HL-60 (cell line): Measurements from ENCODE around the gene MUC5AC.

Experiments
- DNase-seq, 2 experiments: peaks; one replicate each; pipeline ENCODE4 v3.0.0-alpha.2; 2010 to 2020; ENCODE audit warnings: low read depth in 1 of 2, low spot score in 1 of 2
- H3K27ac ChIP-seq: fragments of 250-450 bp; sonication (Bioruptor Pico); replicated peaks from 2 replicates; pipeline ENCODE4 v1.5.1; 2020; ENCODE audit warnings: mild to moderate bottlenecking, moderate library complexity
- H3K27me3 ChIP-seq: fragments of 250-450 bp; sonication (Bioruptor Pico); 2 replicates; pipeline ENCODE4 v1.5.1; 2021; ENCODE audit warnings: mild to moderate bottlenecking, moderate library complexity; ENCODE audit not compliant: insufficient read depth, poor library complexity, severe bottlenecking
- H3K4me3 ChIP-seq: replicated peaks from 2 replicates; pipeline ENCODE4 v1.5.1; 2011; ENCODE audit warnings: mild to moderate bottlenecking, control low read depth, low read length; ENCODE audit not compliant: insufficient read depth
- GABPA ChIP-seq: IDR thresholded peaks from 2 replicates; pipeline ENCODE4 v1.6.1; 2012; ENCODE audit warnings: low read depth
- POLR2AphosphoS5 ChIP-seq: IDR thresholded peaks from 2 replicates; pipeline ENCODE4 v1.6.1; 2012; ENCODE audit warnings: low read depth
- SPI1 ChIP-seq: IDR thresholded peaks from 2 replicates; pipeline ENCODE4 v1.6.1; 2012; ENCODE audit warnings: low read depth, mild to moderate bottlenecking, borderline replicate concordance
- TF ChIP-seq, protein P1 (sequence below): IDR thresholded peaks from one replicate; pipeline ENCODE4 v1.5.1; 2011; ENCODE audit warnings: low read length, control low read depth, inconsistent platforms; ENCODE audit not compliant: insufficient read depth
- TF ChIP-seq, protein P2 (sequence below): IDR thresholded peaks from 2 replicates; pipeline ENCODE4 v1.6.1; 2012; ENCODE audit warnings: low read depth; ENCODE audit not compliant: insufficient replicate concordance

The MUC5AC gene

DNA sequence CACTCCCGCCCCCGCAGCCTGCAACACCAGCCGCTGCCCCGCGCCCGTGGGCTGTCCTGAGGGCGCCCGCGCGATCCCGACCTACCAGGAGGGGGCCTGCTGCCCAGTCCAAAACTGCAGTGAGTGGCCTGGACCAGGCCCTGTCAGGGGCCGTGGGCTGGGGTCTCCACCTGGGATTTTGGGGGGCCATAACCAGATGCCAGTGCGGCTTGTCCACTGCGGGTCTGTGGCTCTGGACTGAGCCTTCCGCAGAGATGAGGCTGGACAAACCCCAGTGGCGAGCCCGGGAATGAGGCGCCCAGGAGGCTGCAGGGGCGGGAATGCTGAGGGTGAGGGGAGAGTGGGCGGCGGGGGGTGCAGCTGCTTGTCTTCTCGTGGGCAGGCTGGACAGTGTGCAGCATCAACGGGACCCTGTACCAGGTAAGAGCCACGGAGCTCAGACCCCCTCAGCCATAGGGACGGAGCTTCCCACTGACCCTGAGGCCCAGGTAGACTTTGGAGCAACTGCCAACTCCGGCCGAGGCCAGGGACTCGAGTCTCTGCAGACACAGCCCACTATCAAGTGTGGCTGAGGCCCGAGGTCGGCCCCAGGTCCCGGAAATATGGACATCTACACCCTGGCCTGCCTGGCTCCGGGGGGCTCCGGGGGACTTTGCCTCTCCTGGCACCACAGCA, 40.3 kb downstream of the MUC5AC start:
- TF ChIP-seq SPI1: no peak
- TF ChIP-seq, protein P1, sequence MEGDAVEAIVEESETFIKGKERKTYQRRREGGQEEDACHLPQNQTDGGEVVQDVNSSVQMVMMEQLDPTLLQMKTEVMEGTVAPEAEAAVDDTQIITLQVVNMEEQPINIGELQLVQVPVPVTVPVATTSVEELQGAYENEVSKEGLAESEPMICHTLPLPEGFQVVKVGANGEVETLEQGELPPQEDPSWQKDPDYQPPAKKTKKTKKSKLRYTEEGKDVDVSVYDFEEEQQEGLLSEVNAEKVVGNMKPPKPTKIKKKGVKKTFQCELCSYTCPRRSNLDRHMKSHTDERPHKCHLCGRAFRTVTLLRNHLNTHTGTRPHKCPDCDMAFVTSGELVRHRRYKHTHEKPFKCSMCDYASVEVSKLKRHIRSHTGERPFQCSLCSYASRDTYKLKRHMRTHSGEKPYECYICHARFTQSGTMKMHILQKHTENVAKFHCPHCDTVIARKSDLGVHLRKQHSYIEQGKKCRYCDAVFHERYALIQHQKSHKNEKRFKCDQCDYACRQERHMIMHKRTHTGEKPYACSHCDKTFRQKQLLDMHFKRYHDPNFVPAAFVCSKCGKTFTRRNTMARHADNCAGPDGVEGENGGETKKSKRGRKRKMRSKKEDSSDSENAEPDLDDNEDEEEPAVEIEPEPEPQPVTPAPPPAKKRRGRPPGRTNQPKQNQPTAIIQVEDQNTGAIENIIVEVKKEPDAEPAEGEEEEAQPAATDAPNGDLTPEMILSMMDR: no peak
- no peak for TF ChIP-seq POLR2AphosphoS5
- TF ChIP-seq, protein P2, sequence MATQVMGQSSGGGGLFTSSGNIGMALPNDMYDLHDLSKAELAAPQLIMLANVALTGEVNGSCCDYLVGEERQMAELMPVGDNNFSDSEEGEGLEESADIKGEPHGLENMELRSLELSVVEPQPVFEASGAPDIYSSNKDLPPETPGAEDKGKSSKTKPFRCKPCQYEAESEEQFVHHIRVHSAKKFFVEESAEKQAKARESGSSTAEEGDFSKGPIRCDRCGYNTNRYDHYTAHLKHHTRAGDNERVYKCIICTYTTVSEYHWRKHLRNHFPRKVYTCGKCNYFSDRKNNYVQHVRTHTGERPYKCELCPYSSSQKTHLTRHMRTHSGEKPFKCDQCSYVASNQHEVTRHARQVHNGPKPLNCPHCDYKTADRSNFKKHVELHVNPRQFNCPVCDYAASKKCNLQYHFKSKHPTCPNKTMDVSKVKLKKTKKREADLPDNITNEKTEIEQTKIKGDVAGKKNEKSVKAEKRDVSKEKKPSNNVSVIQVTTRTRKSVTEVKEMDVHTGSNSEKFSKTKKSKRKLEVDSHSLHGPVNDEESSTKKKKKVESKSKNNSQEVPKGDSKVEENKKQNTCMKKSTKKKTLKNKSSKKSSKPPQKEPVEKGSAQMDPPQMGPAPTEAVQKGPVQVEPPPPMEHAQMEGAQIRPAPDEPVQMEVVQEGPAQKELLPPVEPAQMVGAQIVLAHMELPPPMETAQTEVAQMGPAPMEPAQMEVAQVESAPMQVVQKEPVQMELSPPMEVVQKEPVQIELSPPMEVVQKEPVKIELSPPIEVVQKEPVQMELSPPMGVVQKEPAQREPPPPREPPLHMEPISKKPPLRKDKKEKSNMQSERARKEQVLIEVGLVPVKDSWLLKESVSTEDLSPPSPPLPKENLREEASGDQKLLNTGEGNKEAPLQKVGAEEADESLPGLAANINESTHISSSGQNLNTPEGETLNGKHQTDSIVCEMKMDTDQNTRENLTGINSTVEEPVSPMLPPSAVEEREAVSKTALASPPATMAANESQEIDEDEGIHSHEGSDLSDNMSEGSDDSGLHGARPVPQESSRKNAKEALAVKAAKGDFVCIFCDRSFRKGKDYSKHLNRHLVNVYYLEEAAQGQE: no peak
- TF ChIP-seq GABPA: no peak
- Histone ChIP-seq H3K27ac (no peak overlapping the region), H3K4me3 (no peak overlapping the region), H3K27me3 (no peaks in the 10 kb centered on the region)
- no peak for DNase-seq

DNA sequence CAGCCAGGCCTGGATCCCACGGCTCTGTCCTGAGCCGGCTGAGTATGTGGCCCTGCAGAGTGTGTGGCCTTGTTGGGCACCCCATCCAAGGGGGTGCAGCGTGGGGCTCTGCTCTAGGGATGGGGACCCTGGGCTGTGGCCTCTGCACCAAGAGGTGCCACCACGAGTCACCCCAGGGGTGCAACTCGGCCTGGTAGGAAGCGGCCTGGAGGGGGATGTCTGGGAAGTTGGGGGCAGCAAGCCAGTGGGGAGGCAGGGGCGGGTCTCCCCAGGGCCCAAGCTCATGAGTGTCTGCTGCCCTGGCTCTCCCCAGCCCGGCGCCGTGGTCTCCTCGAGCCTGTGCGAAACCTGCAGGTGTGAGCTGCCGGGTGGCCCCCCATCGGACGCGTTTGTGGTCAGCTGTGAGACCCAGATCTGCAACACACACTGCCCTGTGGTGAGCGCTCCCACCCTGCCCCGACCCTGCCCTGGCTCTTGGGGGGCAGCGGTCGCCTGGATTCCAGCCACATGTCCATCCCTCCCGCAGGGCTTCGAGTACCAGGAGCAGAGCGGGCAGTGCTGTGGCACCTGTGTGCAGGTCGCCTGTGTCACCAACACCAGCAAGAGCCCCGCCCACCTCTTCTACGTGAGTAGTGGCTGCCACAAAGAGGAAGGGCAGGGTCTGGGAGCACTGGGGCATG, 40.9 kb downstream of the MUC5AC start:
- peak in 1 of 2 experiments; percentile 10 for DNase-seq
- H3K4me3 ChIP-seq: no peak overlapping the region
- no peak for TF ChIP-seq SPI1
- TF ChIP-seq, protein P2: no peak
- TF ChIP-seq, protein P1: no peak

DNA sequence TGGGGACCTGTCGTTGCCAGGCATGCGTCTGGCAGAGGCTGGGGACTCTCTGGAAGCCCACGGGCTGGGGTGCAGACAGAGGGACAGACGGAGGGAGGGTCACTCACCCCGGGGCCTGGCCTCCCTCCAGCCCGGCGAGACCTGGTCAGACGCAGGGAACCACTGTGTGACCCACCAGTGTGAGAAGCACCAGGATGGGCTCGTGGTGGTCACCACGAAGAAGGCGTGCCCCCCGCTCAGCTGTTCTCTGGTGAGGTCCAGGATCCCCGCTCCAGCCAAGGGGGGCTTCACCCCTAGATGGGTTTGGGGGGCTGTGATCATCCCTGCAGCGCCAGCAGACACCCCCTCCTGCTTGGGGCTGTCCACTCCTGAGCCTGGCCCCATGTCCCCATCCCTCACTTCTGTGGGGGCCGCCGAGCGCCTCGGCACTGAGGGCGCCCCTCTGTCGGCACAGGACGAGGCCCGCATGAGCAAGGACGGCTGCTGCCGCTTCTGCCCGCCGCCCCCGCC, 41.5 kb downstream of the MUC5AC start:
- no peak for DNase-seq
- H3K27me3 ChIP-seq: no peaks in the 10 kb centered on the region
- no peak overlapping the region for H3K27ac ChIP-seq
- H3K4me3 ChIP-seq: no peak overlapping the region
- TF ChIP-seq SPI1: no peak
- TF ChIP-seq POLR2AphosphoS5: no peak
- TF ChIP-seq GABPA: no peak
- TF ChIP-seq, protein P2: no peak
- TF ChIP-seq, protein P1: no peak

More for the DNA sequence above, 40.9 kb downstream of the MUC5AC start:
- H3K27me3 ChIP-seq: no peaks in the 10 kb centered on the region
- no peak overlapping the region for H3K27ac ChIP-seq
